Ectodermal cell (in vitro differentiated cells): ENCODE measurements around the gene C22orf15.
A peak's percentile ranks its signal among the peaks of the same experiment; 100 is the strongest.
"Not testable (repeated sequence)": the region's sequence is repeated elsewhere in the genome, so short reads cannot be mapped to it uniquely, and the experiment has no call there.

Source experiments
- H3K27ac ChIP-seq: 2 replicates; pipeline ENCODE4 v1.7.0; 2013; ENCODE audit warnings: mild to moderate bottlenecking, low read depth, low read length; ENCODE audit not compliant: insufficient read depth, poor library complexity, severe bottlenecking
- H3K27me3 ChIP-seq: 2 replicates; pipeline ENCODE4 v1.7.0; 2013; ENCODE audit warnings: mild to moderate bottlenecking, low read length; ENCODE audit not compliant: insufficient read depth, control insufficient read depth, poor library complexity, severe bottlenecking
- H3K36me3 ChIP-seq: one replicate; pipeline ENCODE4 v1.7.0; 2013; ENCODE audit warnings: low read length; ENCODE audit not compliant: control insufficient read depth, insufficient read depth
- H3K4me1 ChIP-seq: one replicate; pipeline ENCODE4 v1.7.0; 2013; ENCODE audit warnings: low read length; ENCODE audit not compliant: control insufficient read depth, insufficient read depth
- H3K4me3 ChIP-seq: 2 replicates; pipeline ENCODE4 v1.7.0; 2013; ENCODE audit warnings: low read depth, low read length, control low read depth; ENCODE audit not compliant: insufficient read depth
- H3K9me3 ChIP-seq: 2 replicates; pipeline ENCODE4 v1.7.0; 2013; ENCODE audit warnings: mild to moderate bottlenecking, low read length, moderate library complexity; ENCODE audit not compliant: control insufficient read depth
- WGBS, 2 experiments: methylation state at CpG; one replicate each; pipeline ENCODE4 v1.1.7; 2013; ENCODE audit warnings: missing lambda C conversion rate in 2 of 2; 5-methylcytosine and 5-hydroxymethylcytosine counted together

C22orf15 gene

GRCh38 chr22:23722724-23723123 lies 40.1 kb upstream of the C22orf15 start:
- no peak overlapping the region for H3K4me3 ChIP-seq
- WGBS, 2 experiments, result 95 to 96% methylated on average over 2 of the region's 2 CpGs
- no peaks in the 10 kb centered on the region for H3K36me3 ChIP-seq
- no peaks in the 10 kb centered on the region for H3K9me3 ChIP-seq
- H3K27me3 ChIP-seq, result no peaks in the 10 kb centered on the region
- no peak overlapping the region for H3K27ac ChIP-seq
- no peaks in the 10 kb centered on the region for H3K4me1 ChIP-seq

- not testable (repeated sequence) for H3K36me3 ChIP-seq, H3K4me1 ChIP-seq, H3K27ac ChIP-seq, H3K4me3 ChIP-seq, H3K9me3 ChIP-seq, H3K27me3 ChIP-seq
- 91 to 94% methylated on average over 4 of the region's 4 CpGs for WGBS, 2 experiments
Measured at GRCh38 chr22:23728108-23728507, 34.7 kb upstream of the C22orf15 start.

GRCh38 chr22:23737696-23738095 lies 25.1 kb upstream of the C22orf15 start:
- Histone ChIP-seq H3K27me3 (no peaks in the 10 kb centered on the region), H3K9me3 (no peaks in the 10 kb centered on the region), H3K4me1 (no peaks in the 10 kb centered on the region), H3K4me3 (no peak overlapping the region), H3K27ac (no peak overlapping the region), H3K36me3 (no peaks in the 10 kb centered on the region)

- Histone ChIP-seq H3K27ac (no peak overlapping the region), H3K9me3 (no peaks in the 10 kb centered on the region), H3K27me3 (no peaks in the 10 kb centered on the region), H3K36me3 (peaks cover 12% of the 10 kb centered on the region), H3K4me1 (no peaks in the 10 kb centered on the region), H3K4me3 (no peak overlapping the region)
- 93% methylated on average over 7 of the region's 7 CpGs for WGBS, 2 experiments
Measured at GRCh38 chr22:23742505-23743264, 20.1 kb upstream of the C22orf15 start.

- Histone ChIP-seq H3K27ac (no peak overlapping the region), H3K4me1 (no peaks in the 10 kb centered on the region), H3K4me3 (no peak overlapping the region), H3K27me3 (no peaks in the 10 kb centered on the region), H3K36me3 (peaks cover 12% of the 10 kb centered on the region), H3K9me3 (no peaks in the 10 kb centered on the region)
- WGBS, 2 experiments, result 66 to 75% methylated on average over 2 of the region's 2 CpGs
Measured at GRCh38 chr22:23743303-23743705, 19.5 kb upstream of the C22orf15 start.

- peaks cover 12% of the 10 kb centered on the region for H3K36me3 ChIP-seq
- 95 to 96% methylated on average over 13 of the region's 13 CpGs for WGBS, 2 experiments
- no peaks in the 10 kb centered on the region for H3K4me1 ChIP-seq
- H3K9me3 ChIP-seq, result no peaks in the 10 kb centered on the region
- H3K4me3 ChIP-seq, result no peak overlapping the region
- H3K27me3 ChIP-seq, result no peaks in the 10 kb centered on the region
- no peak overlapping the region for H3K27ac ChIP-seq
Measured at GRCh38 chr22:23744001-23744400, 18.8 kb upstream of the C22orf15 start.

GRCh38 chr22:23744485-23744884 lies 18.3 kb upstream of the C22orf15 start:
- Histone ChIP-seq H3K27ac (no peak overlapping the region), H3K27me3 (no peaks in the 10 kb centered on the region), H3K4me1 (no peaks in the 10 kb centered on the region), H3K36me3 (peaks cover 12% of the 10 kb centered on the region), H3K4me3 (no peak overlapping the region), H3K9me3 (no peaks in the 10 kb centered on the region)
- 96% methylated on average over 14 of the region's 14 CpGs for WGBS, 2 experiments

GRCh38 chr22:23745791-23746190 lies 17.0 kb upstream of the C22orf15 start:
- WGBS, 2 experiments, result 90 to 96% methylated on average over 6 of the region's 6 CpGs
- Histone ChIP-seq H3K9me3 (no peaks in the 10 kb centered on the region), H3K4me1 (peaks cover 6% of the 10 kb centered on the region), H3K27ac (no peak overlapping the region), H3K27me3 (no peaks in the 10 kb centered on the region), H3K4me3 (no peak overlapping the region), H3K36me3 (peaks cover 12% of the 10 kb centered on the region)

- Histone ChIP-seq H3K4me1 (peaks cover 6% of the 10 kb centered on the region), H3K27me3 (no peaks in the 10 kb centered on the region), H3K4me3 (peak overlapping the region; percentile 86), H3K9me3 (no peaks in the 10 kb centered on the region), H3K27ac (no peak overlapping the region), H3K36me3 (no peaks in the 10 kb centered on the region)
- 91% methylated on average over 12 of the region's 12 CpGs for WGBS, 2 experiments
Measured at GRCh38 chr22:23749841-23750301, 12.9 kb upstream of the C22orf15 start.

GRCh38 chr22:23750367-23750713 lies 12.4 kb upstream of the C22orf15 start:
- H3K27ac ChIP-seq, result no peak overlapping the region
- peak overlapping the region; percentile 86 for H3K4me3 ChIP-seq
- 55 to 60% methylated on average over 5 of the region's 5 CpGs for WGBS, 2 experiments
- H3K36me3 ChIP-seq, result no peaks in the 10 kb centered on the region
- H3K9me3 ChIP-seq, result no peaks in the 10 kb centered on the region
- H3K27me3 ChIP-seq, result no peaks in the 10 kb centered on the region
- H3K4me1 ChIP-seq, result peaks cover 6% of the 10 kb centered on the region
